Measurements from ENCODE around the gene ARMC9. TPM values are rescaled to one million over a fixed set of nuclear protein-coding genes. Genes with fewer than 3 reads are reported as not detected.

Gene ARMC9
- total and polyA plus RNA-seq, 9 donors, result 16.7 to 33.5 (median 29.3) TPM

DNA sequence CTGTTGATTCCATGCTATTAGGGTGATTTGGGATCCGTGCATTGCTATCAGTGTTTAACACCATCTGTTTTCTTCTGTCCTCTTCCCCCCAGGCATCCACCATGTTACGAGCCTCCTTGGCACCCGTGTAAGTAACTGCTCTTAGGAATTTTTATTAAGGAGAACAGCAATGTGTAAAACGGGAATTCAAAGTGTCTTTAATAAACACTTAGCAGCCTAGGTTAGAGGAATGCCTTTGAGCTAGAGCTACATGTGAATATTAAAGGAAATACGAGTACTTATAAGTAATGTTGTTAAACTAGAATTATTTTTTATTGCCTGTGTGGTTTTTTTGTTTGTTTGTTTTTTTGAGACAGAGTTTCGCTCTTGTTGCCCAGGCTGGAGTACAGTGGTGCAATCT, 58.1 kb downstream of the ARMC9 start:
- Histone ChIP-seq H3K9me3 (no peaks in the 10 kb centered on the region), H3K36me3 (no peaks in the 10 kb centered on the region), H3K4me1 (ENCODE audit: insufficient read depth) (peaks cover 3% of the 10 kb centered on the region), H3K27ac (no peak overlapping the region), H3K27me3 (no peaks in the 10 kb centered on the region), H3K4me3 (no peak overlapping the region)
- whole genome bisulfite sequencing, 3 donors, result 67 to 78% (median 70%) methylated on average over 6 of the region's 6 CpGs
- TF ChIP-seq POLR2A (IDR thresholded peaks at IDR 0.05) (no peak), EP300 (IDR thresholded peaks at IDR 0.05) (no peak)
- TF ChIP-seq, protein P1, sequence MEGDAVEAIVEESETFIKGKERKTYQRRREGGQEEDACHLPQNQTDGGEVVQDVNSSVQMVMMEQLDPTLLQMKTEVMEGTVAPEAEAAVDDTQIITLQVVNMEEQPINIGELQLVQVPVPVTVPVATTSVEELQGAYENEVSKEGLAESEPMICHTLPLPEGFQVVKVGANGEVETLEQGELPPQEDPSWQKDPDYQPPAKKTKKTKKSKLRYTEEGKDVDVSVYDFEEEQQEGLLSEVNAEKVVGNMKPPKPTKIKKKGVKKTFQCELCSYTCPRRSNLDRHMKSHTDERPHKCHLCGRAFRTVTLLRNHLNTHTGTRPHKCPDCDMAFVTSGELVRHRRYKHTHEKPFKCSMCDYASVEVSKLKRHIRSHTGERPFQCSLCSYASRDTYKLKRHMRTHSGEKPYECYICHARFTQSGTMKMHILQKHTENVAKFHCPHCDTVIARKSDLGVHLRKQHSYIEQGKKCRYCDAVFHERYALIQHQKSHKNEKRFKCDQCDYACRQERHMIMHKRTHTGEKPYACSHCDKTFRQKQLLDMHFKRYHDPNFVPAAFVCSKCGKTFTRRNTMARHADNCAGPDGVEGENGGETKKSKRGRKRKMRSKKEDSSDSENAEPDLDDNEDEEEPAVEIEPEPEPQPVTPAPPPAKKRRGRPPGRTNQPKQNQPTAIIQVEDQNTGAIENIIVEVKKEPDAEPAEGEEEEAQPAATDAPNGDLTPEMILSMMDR (IDR thresholded peaks at IDR 0.05), result no peak
- no peak for DNase-seq
- intact Hi-C loops (cut with DNase I), result no loop called here

- intact Hi-C loops (cut with DNase I), result no loop called here
- H3K27ac ChIP-seq, result no peak overlapping the region
- no peak overlapping the region for H3K4me3 ChIP-seq
- H3K4me1 ChIP-seq (ENCODE audit: insufficient read depth), result peaks cover 3% of the 10 kb centered on the region
- TF ChIP-seq POLR2A (IDR thresholded peaks at IDR 0.05) (no peak), EP300 (IDR thresholded peaks at IDR 0.05) (no peak)
- TF ChIP-seq, protein P1 (IDR thresholded peaks at IDR 0.05), result no peak
- WGBS, 3 donors, result 78 to 93% (median 91%) methylated on average over 4 of the region's 4 CpGs
- no peak for DNase-seq
- no peaks in the 10 kb centered on the region for H3K27me3 ChIP-seq
- H3K9me3 ChIP-seq, result no peaks in the 10 kb centered on the region
- no peaks in the 10 kb centered on the region for H3K36me3 ChIP-seq
These were observed 59.3 kb downstream of the ARMC9 start for GRCh38 chr2:231257763-231258162.

GRCh38 chr2:231258701-231259100, 60.3 kb downstream of the ARMC9 start:
- Histone ChIP-seq H3K36me3 (no peaks in the 10 kb centered on the region), H3K4me3 (no peak overlapping the region), H3K27ac (no peak overlapping the region), H3K27me3 (no peaks in the 10 kb centered on the region), H3K9me3 (no peaks in the 10 kb centered on the region), H3K4me1 (ENCODE audit: insufficient read depth) (no peaks in the 10 kb centered on the region)
- intact Hi-C loops (cut with DNase I), result no loop called here
- TF ChIP-seq, protein P1 (IDR thresholded peaks at IDR 0.05), result no peak
- no peak for TF ChIP-seq POLR2A (IDR thresholded peaks at IDR 0.05)
- no peak for TF ChIP-seq EP300 (IDR thresholded peaks at IDR 0.05)
- no peak for DNase-seq
- 97 to 98% (median 98%) methylated on average over 4 of the region's 4 CpGs for WGBS, 3 donors

DNA sequence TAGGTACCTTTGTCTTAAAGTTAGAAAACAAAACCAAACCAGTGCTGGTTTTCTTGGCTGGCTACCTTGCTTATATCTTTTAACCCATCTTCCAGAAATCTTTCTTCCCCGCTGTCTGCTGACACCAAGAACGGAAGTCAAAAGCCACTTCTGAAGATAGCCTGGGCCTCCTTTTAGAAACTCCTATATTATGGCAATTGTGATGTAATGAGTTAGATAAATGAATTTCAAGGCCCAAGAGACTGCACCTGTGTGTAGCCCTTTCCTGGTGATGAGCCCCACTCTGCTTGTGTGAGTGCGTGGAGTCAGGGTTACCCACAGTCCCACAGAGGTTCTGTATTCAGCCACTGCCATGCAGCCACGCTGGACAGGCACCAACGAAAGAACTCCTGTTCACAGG, 60.7 kb downstream of the ARMC9 start:
- Histone ChIP-seq H3K9me3 (no peaks in the 10 kb centered on the region), H3K36me3 (no peaks in the 10 kb centered on the region), H3K27ac (no peak overlapping the region), H3K27me3 (no peaks in the 10 kb centered on the region), H3K4me1 (ENCODE audit: insufficient read depth) (no peaks in the 10 kb centered on the region), H3K4me3 (no peak overlapping the region)
- 93 to 97% (median 95%) methylated on average over 5 of the region's 5 CpGs for WGBS, 3 donors
- intact Hi-C loops (cut with DNase I), result no loop called here
- no peak for TF ChIP-seq EP300 (IDR thresholded peaks at IDR 0.05)
- no peak for TF ChIP-seq POLR2A (IDR thresholded peaks at IDR 0.05)
- TF ChIP-seq, protein P1 (IDR thresholded peaks at IDR 0.05), result no peak
- DNase-seq, result no peak

Measured in ovary (tissue), 9 donors.